GM12878 (cell line): Measurements from ENCODE around the gene HDAC7. TPM values are rescaled to one million over a fixed set of nuclear protein-coding genes. Genes with fewer than 3 reads are reported as not detected.
A peak's percentile ranks its signal among the peaks of the same experiment; 100 is the strongest.

ENCODE experiments used
- BHLHE40 ChIP-seq, 2 experiments: fragments of 450-650 bp in 1 of 2; IDR thresholded peaks; 2 replicates each; pipeline ENCODE4 v1.6.1; 2011 to 2017; ENCODE audit warnings: low read depth in 2 of 2, borderline replicate concordance in 1 of 2, improper control_type of control experiment in 1 of 2, low read length in 1 of 2, mild to moderate bottlenecking in 1 of 2
- DPF2 ChIP-seq: fragments of 450-650 bp; IDR thresholded peaks from 2 replicates; pipeline ENCODE4 v1.6.1; 2017; ENCODE audit warnings: mild to moderate bottlenecking
- RELA ChIP-seq: fragments of 450-650 bp; IDR thresholded peaks from 2 replicates; pipeline ENCODE4 v1.8.0; 2014; ENCODE audit warnings: borderline replicate concordance; ENCODE audit not compliant: partially characterized antibody
- TCF7 ChIP-seq: IDR thresholded peaks from 2 replicates; pipeline ENCODE4 v1.6.1; 2014; ENCODE audit warnings: antibody characterized with exemption, borderline replicate concordance
- WRNIP1 ChIP-seq: IDR thresholded peaks from 2 replicates; pipeline ENCODE4 v1.6.1; 2011; ENCODE audit warnings: low read depth, low read length, improper control_type of control experiment, borderline replicate concordance
- YY1 ChIP-seq: IDR thresholded peaks from 2 replicates; pipeline ENCODE4 v1.6.1; 2011; ENCODE audit warnings: low read depth, mild to moderate bottlenecking, low read length
- polyA plus RNA-seq, 11 experiments: library from polyadenylated mRNA; depleted of rRNA in 4 of 11; unstranded in 6 of 11; stranded (reverse) in 5 of 11; fragments of >200 nt; fragmentation: Nextera tagmentation in 4 of 11; fragmentation: Illumina TruSeq in 1 of 11; extraction: Ambion mirVana in 4 of 11; extraction: Trizol in 1 of 11; gene quantifications; 1 replicate in 1 of 11; 2 replicates in 10 of 11; pipeline versions ENCODE4 v1.2.1 to v1.2.3, GENCODE V29; 2011 to 2016; ENCODE audit warnings: inconsistent platforms in 2 of 11, missing spikeins in 2 of 11, low read depth in 1 of 11
- total RNA-seq, 4 experiments: library from RNA; depleted of rRNA in 3 of 4; stranded (reverse); fragments of >200 nt in 3 of 4; fragmentation: Illumina TruSeq in 1 of 4; extraction: Trizol in 1 of 4; gene quantifications; 2 replicates each; pipeline versions ENCODE4 v1.2.1 to v1.2.3, GENCODE V29; 2013 to 2021
- TF ChIP-seq, protein P1 (sequence below): fragments of 450-650 bp; IDR thresholded peaks from 2 replicates; pipeline ENCODE4 v1.6.1; 2017; ENCODE audit warnings: borderline replicate concordance
- TF ChIP-seq, protein P2 (sequence below): fragments of 450-650 bp; formaldehyde crosslinking; IDR thresholded peaks from 2 replicates; pipeline ENCODE4 v1.4.0; 2020; ENCODE audit warnings: mild to moderate bottlenecking, moderate library complexity

Gene HDAC7
- total and polyA plus RNA-seq, 10 of the 15 experiments (the other 5 are each of a cell fraction or from before 2014, with no cell fraction given) = 0.47 to 18.3 (median 5.4) TPM

DNA sequence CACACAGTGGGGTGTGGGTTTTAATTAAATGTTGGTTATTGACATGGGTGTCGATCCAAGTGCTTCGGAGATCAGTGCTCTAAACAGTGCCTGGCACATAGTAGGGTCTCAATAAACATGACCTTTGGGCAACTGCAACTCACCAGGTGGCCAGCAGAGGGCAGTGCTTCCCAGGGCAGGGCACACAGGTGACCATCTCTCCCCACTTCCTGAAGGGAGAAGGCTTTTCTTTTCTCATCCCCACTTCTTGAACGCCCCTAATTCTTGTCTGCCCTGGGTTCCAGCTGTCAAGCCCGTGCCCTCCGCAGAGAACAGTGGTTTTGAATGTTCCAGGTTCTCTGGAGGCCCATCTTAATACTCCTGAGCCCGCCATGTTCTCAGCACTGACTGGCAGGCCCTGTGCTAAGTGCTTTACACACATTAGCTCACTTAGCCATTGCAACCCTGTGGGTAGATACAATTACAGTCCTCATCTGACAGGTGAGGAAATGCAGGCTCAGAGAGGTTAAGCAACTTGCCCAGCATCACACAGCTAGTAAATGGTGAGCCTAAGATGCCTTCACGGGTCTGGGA lies 77.4 kb downstream of the HDAC7 start (continued):
- TF ChIP-seq, protein P1, sequence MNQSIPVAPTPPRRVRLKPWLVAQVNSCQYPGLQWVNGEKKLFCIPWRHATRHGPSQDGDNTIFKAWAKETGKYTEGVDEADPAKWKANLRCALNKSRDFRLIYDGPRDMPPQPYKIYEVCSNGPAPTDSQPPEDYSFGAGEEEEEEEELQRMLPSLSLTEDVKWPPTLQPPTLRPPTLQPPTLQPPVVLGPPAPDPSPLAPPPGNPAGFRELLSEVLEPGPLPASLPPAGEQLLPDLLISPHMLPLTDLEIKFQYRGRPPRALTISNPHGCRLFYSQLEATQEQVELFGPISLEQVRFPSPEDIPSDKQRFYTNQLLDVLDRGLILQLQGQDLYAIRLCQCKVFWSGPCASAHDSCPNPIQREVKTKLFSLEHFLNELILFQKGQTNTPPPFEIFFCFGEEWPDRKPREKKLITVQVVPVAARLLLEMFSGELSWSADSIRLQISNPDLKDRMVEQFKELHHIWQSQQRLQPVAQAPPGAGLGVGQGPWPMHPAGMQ = no peak
- no peak for TF ChIP-seq BHLHE40 (IDR thresholded peaks at IDR 0.05; ENCODE audit: borderline replicate concordance in 1 of 2, low read depth in 2 of 2, low read length in 1 of 2)
- TF ChIP-seq, protein P2, sequence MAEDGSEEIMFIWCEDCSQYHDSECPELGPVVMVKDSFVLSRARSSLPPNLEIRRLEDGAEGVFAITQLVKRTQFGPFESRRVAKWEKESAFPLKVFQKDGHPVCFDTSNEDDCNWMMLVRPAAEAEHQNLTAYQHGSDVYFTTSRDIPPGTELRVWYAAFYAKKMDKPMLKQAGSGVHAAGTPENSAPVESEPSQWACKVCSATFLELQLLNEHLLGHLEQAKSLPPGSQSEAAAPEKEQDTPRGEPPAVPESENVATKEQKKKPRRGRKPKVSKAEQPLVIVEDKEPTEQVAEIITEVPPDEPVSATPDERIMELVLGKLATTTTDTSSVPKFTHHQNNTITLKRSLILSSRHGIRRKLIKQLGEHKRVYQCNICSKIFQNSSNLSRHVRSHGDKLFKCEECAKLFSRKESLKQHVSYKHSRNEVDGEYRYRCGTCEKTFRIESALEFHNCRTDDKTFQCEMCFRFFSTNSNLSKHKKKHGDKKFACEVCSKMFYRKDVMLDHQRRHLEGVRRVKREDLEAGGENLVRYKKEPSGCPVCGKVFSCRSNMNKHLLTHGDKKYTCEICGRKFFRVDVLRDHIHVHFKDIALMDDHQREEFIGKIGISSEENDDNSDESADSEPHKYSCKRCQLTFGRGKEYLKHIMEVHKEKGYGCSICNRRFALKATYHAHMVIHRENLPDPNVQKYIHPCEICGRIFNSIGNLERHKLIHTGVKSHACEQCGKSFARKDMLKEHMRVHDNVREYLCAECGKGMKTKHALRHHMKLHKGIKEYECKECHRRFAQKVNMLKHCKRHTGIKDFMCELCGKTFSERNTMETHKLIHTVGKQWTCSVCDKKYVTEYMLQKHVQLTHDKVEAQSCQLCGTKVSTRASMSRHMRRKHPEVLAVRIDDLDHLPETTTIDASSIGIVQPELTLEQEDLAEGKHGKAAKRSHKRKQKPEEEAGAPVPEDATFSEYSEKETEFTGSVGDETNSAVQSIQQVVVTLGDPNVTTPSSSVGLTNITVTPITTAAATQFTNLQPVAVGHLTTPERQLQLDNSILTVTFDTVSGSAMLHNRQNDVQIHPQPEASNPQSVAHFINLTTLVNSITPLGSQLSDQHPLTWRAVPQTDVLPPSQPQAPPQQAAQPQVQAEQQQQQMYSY (CRISPR knock-in tag) = no peak
- TF ChIP-seq YY1 = peak; percentile 71
- TF ChIP-seq WRNIP1 = peak; percentile 100
- TF ChIP-seq RELA = peak; percentile 27
- peak; percentile 98 for TF ChIP-seq DPF2
- TF ChIP-seq TCF7 = no peak
- TF ChIP-seq, all 136 proteins: peak for 19
